ENCODE results near the gene F7.
"Not testable (repeated sequence)": the region's sequence is repeated elsewhere in the genome, so short reads cannot be mapped to it uniquely, and the experiment has no call there.

Gene F7

GRCh38 chr13:113157206-113157928 lies 51.8 kb downstream of the F7 start:
- DNase-seq, result no peak

DNA sequence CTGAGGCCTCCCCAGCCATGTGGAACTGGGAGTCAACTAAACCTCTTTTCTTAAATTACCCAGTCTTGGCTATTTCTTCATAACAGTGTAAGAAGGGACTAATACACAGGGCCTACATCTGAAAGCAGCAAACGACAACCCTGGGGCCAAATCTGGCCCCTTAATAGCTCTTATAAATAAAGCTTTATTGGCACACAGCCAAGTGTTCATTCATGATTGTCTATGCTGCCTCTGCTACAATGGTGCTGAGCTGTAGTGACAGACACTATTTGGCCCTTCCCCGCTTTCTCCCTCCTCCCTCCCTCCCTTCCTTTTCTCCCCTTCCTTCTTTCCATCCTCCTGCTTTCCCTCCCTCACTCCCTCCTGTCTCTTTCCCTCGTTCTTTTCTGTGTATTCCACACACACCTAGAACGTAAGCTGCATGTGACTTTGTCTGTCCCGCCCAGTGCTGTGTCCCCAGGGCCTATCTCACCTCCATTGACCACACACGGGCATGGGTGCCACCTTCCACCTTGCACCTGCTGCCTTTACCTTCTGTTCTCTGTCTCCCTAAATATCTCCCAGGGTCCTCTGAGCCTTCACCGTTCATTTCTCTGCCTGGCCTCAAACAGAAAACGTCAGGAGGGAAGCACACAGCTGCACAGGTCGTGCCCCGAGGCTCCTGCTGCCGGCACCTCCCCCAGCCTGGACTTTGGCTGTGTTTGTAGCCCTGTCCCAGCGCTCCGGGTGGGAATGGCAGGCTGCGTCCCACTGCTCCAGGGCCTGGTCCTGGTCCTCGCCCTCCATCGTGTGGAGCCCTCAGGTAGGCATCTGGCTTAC lies 52.5 kb downstream of the F7 start, which contains the start of gene PROZ:
TSS of gene PROZ (plus strand) at position 720 of the 819 bp plus-strand sequence. CDS start at position 733, 13 bp downstream.
- no peak for DNase-seq

DNA sequence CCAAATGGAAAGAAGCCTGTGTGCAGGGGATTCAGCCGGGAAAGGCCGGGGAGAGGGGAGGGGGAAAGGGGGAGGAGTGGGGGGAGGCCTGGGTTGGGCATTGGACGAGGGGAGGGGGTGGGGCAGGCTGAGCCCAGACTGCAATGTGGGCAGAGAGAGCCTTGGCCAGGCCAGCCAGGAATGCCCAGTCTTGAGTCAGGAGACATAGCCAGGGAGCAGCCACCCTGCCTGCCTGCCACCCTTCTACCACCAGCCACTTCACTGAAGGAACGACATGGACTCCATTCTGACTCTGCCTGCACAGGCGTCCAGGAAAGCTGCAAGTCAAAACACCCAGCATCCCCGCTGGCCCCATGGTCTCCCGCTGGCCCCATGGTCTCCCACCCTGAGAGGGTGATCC lies 53.4 kb downstream of the F7 start:
- no peak for DNase-seq

DNA sequence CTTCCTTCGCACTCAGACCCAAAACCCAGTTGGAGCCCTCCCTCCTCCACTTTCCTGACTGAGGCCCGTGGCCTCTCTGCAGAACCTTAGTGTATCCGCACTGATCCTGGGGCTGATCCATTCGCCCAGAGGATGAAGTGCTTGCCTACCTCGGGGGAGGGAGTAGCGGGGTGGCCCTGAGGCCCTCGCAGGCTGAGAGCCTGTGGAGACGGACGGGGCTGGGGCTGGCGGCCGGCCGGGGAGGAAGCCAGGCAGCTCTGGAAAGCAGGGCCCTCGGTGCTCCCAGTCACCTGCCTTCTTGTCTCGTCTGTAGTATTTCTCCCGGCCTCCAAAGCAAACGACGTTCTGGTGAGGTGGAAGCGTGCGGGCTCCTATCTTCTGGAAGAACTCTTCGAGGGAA lies 54.1 kb downstream of the F7 start:
- DNase-seq, result no peak

GRCh38 chr13:113160983-113161382 lies 55.4 kb downstream of the F7 start:
- no peak for DNase-seq

GRCh38 chr13:113161433-113161832 lies 55.8 kb downstream of the F7 start:
- no peak for DNase-seq

DNA sequence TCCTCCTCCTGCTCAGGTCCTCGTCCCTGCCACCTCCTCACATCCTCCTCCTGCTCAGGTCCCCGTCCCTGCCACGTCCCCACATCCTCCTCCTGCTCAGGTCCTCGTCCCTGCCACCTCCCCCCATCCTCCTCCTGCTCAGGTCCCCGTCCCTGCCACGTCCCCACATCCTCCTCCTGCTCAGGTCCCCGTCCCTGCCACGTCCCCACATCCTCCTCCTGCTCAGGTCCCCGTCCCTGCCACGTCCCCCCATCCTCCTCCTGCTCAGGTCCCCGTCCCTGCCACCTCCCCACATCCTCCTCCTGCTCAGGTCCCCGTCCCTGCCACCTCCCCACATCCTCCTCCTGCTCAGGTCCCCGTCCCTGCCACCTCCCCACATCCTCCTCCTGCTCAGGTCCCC lies 56.4 kb downstream of the F7 start:
- DNase-seq, result not testable (repeated sequence)

DNA sequence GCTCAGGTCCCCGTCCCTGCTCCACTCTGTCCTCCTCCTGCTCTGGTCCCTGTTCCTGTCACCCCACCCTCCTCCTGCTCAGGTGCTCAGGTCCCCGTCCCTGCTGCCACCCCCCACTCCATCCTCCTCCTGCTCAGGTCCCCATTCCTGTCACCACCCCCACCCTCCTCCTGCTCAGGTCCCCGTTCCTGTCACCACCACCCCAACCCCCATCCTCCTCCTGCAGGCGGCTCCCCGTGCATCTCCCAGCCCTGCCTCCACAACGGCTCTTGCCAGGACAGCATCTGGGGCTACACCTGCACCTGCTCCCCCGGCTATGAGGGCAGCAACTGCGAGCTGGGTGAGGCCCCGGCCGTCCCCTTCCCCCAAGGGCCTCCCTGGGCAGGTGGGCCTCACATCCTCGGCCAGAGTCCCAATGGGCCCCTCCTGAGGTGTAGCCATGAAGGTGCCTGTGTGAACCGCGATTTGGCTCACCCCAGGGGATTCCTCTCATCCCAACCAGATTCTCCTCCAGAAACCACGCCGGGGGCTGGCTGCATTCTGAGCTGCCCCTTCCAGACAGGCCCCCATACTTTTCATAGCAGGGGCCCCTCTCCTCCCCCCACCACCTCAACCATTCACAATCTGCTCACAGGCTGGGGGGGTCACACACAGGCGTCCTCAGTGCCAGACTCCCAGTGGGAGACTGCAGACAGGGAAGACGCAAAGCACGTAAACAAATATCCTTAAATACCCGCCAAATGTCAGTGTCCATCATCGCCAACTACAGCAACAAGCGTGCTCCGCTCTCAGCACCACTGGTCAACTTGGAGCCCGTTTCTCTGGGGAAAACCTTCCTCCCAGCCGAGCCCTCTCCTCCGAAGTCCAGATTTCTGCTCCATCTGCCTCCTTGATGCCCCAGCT lies 57.4 kb downstream of the F7 start:
- no peak for DNase-seq

DNA sequence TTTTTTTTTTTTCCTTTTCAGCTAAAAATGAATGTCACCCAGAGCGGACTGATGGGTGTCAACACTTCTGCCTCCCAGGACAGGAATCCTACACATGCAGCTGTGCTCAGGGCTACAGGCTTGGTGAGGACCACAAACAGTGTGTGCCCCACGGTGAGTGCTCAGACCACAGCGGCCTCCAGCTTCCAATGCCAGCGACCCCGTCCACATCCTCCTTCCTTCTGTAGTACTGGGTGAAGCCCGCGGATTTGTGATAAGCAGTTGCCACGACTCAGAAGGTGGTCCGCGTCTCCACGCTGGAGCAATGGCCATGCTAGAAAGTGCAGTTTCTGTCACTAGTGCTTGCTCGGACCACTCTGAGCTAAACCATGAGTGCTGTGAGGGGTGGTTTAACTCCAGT lies 58.9 kb downstream of the F7 start:
- no peak for DNase-seq

DNA sequence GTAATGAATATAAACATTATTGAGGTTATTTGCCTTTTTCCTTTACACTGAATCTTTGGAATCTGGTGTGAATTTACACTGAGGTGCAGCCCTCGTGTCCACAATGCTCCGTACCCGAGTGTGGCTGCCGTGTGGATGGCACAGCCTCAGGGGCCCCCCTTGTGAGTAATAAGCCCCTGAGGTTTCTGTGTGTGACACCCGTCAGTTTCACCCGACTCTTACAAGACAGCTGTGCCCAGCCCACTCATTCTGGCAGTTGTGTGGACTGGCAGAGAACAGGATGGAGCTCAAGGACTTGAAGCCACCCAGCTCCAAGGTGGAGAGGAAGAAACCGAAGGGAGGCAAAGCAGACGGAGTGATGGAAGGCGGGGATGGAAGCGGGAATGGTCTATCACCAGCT lies 60.7 kb downstream of the F7 start:
- DNase-seq, result no peak

DNA sequence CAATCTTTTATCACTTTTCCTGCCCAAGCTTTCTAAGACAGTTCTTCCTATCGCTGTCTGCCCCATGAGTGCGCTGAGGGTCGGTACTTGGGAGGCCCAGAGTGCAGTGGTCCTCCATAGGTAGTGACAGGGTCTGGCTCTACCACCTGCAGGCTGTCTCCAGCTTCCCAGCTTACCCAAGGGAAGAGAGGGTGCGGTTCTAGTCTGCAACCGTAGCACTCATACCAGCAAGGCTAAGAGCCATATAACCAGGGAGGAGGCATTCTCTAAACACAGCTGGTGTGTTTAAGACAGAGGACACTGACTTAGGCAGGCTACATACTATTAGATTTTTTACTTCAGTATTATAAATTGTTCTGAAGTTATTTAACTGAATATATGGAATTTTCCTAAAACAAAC lies 61.1 kb downstream of the F7 start:
- no peak for DNase-seq

DNA sequence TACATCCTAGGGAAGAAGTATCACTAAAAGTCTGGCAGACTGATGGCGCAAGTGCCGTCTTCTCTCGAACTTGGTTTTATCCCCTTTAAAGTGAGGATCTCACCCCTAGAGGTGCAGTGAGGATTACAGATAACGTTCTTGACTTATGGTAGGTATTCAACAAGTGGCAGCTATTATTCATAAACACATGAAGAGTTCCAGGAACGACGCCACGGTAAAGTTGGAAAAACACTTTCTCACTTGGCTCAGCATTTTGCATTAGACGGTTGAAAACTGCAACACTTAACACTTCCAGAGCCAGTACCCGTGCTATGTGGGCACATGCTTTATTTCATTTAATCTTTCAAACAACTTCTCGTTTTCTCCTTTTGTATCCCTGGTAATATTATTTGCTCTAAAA lies 61.6 kb downstream of the F7 start:
- no peak for DNase-seq

DNA sequence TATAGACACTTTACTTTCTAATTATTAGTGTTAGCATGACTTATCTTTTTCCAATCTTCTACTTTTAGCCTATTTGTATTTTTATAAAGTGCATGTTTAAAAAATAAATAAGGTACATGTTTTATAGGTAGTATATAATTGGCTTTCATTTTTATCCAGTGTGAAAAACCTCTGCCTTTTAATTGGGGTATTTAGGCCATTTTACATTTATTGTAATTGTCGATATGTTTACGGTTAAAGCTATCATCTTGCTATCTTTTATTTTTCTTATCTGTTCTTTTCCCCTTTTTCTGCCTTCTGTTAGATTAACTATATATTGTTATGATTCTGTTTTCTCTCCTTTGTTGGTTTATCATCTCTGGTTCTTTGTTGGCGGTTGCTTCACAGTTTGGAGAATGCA lies 62.0 kb downstream of the F7 start:
- DNase-seq, result no peak

- no peak for DNase-seq
These were observed 62.6 kb downstream of the F7 start for GRCh38 chr13:113168211-113168610.

- no peak for DNase-seq
These were observed 64.0 kb downstream of the F7 start for GRCh38 chr13:113169277-113170272.

Measured in NCI-H1105 (cell line).